ENCODE results near the gene ELAVL2. TPM values are rescaled to one million over a fixed set of nuclear protein-coding genes. Genes with fewer than 3 reads are reported as not detected.

Gene ELAVL2
- not detected in 2 replicates for total RNA-seq

- no peak within 1 kb of the TSS for H3K4me3 ChIP-seq (ENCODE audit: low read depth, low read length)
- peak; percentile 31 for DNase-seq (ENCODE audit: low read depth)
- no peak for TF ChIP-seq CTCF (IDR thresholded peaks at IDR 0.05; ENCODE audit: insufficient read depth, low read depth, low read length)
Observed at GRCh38 chr9:23826120-23826629, at the start of gene ELAVL2. ELAVL2 (minus strand) TSS chr9:23826240; CDS start chr9:23762234, 64,006 bp downstream.

- DNase-seq (ENCODE audit: low read depth), result no peak
- no peak for TF ChIP-seq CTCF (IDR thresholded peaks at IDR 0.05; ENCODE audit: insufficient read depth, low read depth, low read length)
- no peak overlapping the region for H3K4me3 ChIP-seq (ENCODE audit: low read depth, low read length)
Observed at GRCh38 chr9:23858234-23858633, 32.2 kb upstream of the ELAVL2 start.

GRCh38 chr9:23855873-23856604 lies 30.0 kb upstream of the ELAVL2 start:
- TF ChIP-seq CTCF (IDR thresholded peaks at IDR 0.05; ENCODE audit: insufficient read depth, low read depth, low read length), result no peak
- DNase-seq (ENCODE audit: low read depth), result no peak

GRCh38 chr9:23850690-23851629 lies 24.9 kb upstream of the ELAVL2 start:
- no peak overlapping the region for H3K4me3 ChIP-seq (ENCODE audit: low read depth, low read length)
- TF ChIP-seq CTCF (IDR thresholded peaks at IDR 0.05; ENCODE audit: insufficient read depth, low read depth, low read length), result no peak
- no peak for DNase-seq (ENCODE audit: low read depth)

More at GRCh38 chr9:23855873-23856604, 30.0 kb upstream of the ELAVL2 start:
- H3K4me3 ChIP-seq (ENCODE audit: low read depth, low read length), result no peak overlapping the region

GRCh38 chr9:23850242-23850689 lies 24.2 kb upstream of the ELAVL2 start:
- H3K4me3 ChIP-seq (ENCODE audit: low read depth, low read length), result no peak overlapping the region
- no peak for TF ChIP-seq CTCF (IDR thresholded peaks at IDR 0.05; ENCODE audit: insufficient read depth, low read depth, low read length)
- no peak for DNase-seq (ENCODE audit: low read depth)

- no peak for TF ChIP-seq CTCF (IDR thresholded peaks at IDR 0.05; ENCODE audit: insufficient read depth, low read depth, low read length)
- no peak for DNase-seq (ENCODE audit: low read depth)
- no peak overlapping the region for H3K4me3 ChIP-seq (ENCODE audit: low read depth, low read length)
Observed at GRCh38 chr9:23849379-23850035, 23.5 kb upstream of the ELAVL2 start.
